T47D (cell line): ENCODE measurements around the gene MYH9.
"Not testable (repeated sequence)": the region's sequence is repeated elsewhere in the genome, so short reads cannot be mapped to it uniquely, and the experiment has no call there.

ENCODE experiments used
- DNase-seq, 2 experiments: peaks; one replicate each; pipeline versions ENCODE4 v3.0.0 to v3.0.0-alpha.2; 2011 to 2012; ENCODE audit warnings: low read depth in 1 of 2, low spot score in 1 of 2
- JUND ChIP-seq: IDR thresholded peaks from 2 replicates; pipeline ENCODE4 v1.6.1; 2012; ENCODE audit warnings: low read depth
- in situ Hi-C: cut with HindIII; loops from 2 replicates; pipeline ENCODE4 v1.10.0; 2016; ENCODE audit warnings: low sequenced_read_pairs, low pct_unique_long_range_greater_than_20kb

Gene MYH9

DNA sequence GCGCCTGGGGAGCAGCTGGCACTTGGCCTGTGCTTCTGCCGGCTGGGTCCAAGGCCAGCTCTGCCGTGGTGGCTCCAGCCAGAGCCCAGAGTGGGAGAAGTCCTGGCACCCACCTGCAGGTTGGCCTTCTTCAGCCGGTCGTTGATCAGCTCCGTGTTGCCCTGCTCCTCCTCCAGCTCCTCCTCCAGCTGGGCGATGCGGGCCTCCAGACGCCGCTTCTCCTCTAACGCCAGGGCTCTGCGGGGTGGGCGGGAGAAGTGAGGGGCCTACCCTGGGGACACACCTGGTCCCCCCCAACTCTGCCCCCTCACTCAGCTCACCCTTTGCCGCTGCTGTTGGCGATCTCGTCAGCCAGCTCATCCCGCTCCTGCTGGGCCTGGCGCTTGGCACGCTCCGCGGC is 102.2 kb downstream of the MYH9 start:
- in situ Hi-C loops: no loop called here
- TF ChIP-seq JUND: no peak
- no peak for DNase-seq

- in situ Hi-C loops: no loop called here
- no peak for TF ChIP-seq JUND
- no peak for DNase-seq
Observed at GRCh38 chr22:36285017-36285416, 102.8 kb downstream of the MYH9 start.

- no peak for TF ChIP-seq JUND
- in situ Hi-C loops: no loop called here
Observed at GRCh38 chr22:36284171-36284571, 103.6 kb downstream of the MYH9 start.

GRCh38 chr22:36282328-36282831 is 105.4 kb downstream of the MYH9 start:
- DNase-seq: no peak
- no peak for TF ChIP-seq JUND
- in situ Hi-C loops: no loop called here

More at GRCh38 chr22:36284171-36284571, 103.6 kb downstream of the MYH9 start:
- no peak for DNase-seq

- TF ChIP-seq JUND: no peak
- DNase-seq: no peak
- in situ Hi-C loops: no loop called here
Observed at GRCh38 chr22:36281781-36282327, 105.9 kb downstream of the MYH9 start.

GRCh38 chr22:36280379-36280778 is 107.4 kb downstream of the MYH9 start:
- in situ Hi-C loops: no loop called here
- TF ChIP-seq JUND: no peak
- DNase-seq: no peak

- in situ Hi-C loops: no loop called here
- no peak for DNase-seq
- TF ChIP-seq JUND: no peak
Observed at GRCh38 chr22:36279219-36279666, 108.5 kb downstream of the MYH9 start.

DNA sequence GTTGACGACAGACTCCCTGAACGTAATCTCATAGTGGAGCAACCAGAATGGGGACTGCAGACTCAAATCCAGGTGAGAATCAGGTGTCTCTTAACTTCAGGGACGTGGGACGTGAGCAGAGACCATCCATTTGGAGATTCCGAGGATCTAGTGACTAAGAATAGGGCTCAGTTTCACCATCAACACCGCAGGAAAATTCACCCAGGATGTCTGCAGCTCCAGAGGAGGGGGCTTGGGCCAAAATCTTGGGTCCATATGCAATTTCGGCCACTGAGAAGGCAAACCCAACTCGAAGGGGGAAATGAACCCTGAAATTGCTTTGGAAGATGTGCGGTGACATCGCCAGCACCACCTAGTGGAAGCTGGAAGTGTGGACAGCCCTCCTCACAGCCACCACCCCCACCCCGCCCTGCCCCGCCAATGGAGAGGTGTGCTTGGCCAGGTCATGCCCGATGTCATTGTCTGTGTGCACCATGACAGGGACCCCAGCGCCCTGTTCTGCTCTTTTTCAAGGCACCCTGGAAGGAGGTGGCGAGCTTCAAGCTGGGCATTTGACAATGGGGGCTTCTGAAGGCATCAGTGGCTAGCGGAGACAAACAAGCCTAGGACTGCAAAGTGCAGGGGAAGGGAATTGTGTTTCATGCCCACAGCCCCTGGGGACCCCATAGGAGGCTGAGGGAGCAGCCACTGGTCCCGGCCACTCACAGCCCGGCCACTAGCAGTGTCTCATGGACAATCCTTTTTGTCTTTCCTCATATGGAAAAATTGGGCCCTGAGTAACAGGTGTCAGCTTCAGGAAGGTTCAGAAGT is 110.1 kb downstream of the MYH9 start:
- in situ Hi-C loops: no loop called here
- TF ChIP-seq JUND: no peak
- DNase-seq: peak; percentile 35 to 64

DNA sequence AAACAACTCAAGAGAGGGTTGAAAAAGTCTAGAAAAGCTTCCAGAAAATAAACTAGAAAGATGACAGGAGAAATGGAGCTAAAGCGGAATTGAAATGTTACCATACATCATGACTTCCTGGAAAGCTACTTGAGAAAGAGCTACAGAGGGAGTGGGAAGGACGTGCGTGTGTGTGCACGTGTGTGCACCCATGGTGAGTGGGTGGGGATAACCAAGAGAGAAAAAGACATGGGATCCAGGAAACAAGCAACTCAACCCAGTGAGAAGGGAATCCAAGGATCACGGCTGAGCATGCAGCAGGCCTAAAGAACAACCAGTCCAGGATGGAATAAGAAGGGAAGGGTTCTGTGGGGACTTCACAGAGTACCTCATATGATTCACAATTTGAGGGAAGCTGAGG is 113.2 kb downstream of the MYH9 start:
- no peak for TF ChIP-seq JUND
- no peak for DNase-seq
- in situ Hi-C loops: no loop called here

- in situ Hi-C loops, DNase-seq: not testable (repeated sequence)
Observed at GRCh38 chr22:36271951-36272350, 115.8 kb downstream of the MYH9 start.

- in situ Hi-C loops, DNase-seq: not testable (repeated sequence)
Observed at GRCh38 chr22:36271231-36271630, 116.5 kb downstream of the MYH9 start.

GRCh38 chr22:36267896-36268485 is 119.8 kb downstream of the MYH9 start:
- no peak for TF ChIP-seq JUND
- in situ Hi-C loops: no loop called here
- no peak for DNase-seq

GRCh38 chr22:36267058-36267457 is 120.7 kb downstream of the MYH9 start:
- in situ Hi-C loops: no loop called here
- TF ChIP-seq JUND: no peak
- DNase-seq: no peak

- DNase-seq, in situ Hi-C loops: not testable (repeated sequence)
Observed at GRCh38 chr22:36263886-36264664, 123.7 kb downstream of the MYH9 start.

DNA sequence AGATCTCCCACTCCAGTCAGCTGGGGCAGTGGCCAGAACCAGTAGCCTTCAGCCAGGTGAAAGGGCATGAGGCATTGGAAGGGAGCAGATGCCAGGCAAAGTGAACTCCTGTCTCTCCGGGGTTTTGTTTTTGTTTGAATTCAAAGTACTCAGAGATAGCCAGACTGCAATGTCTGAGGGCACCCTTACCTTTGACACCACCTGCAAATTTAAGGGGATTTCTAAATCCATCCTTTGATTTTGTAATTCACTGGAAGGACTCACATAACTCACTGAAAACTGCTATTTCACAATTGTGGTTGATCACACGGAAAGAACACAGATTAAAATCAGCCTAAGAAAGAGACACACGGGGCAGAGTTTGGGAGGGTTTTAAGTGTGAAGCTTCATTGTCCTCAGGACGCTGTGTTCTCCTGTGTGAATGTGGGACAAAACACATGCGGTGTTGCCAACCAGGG is 124.5 kb downstream of the MYH9 start:
- in situ Hi-C loops, DNase-seq: not testable (repeated sequence)

DNA sequence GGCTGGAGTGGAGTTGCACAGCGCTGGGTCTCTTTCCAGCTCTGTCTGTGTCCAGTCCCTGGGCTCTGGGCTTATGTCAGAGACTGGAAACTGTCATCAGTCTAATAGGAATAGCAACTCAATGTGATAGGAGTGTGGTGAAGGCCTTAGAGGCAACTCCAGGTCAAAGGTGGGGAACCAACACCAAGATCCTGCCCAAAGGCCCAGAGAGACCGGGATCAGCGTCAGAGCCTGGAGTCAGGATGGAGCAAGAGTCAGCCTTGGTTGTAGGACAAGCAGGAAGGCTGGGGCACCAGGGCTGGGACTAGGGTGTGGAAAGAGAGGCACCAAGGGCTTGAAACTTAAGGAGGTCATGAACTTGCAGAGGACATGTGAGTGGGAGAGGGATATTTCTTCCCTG is 125.5 kb downstream of the MYH9 start:
- in situ Hi-C loops, DNase-seq: not testable (repeated sequence)

- DNase-seq, in situ Hi-C loops: not testable (repeated sequence)
Observed at GRCh38 chr22:36261675-36262074, 126.1 kb downstream of the MYH9 start.
